Panc1 (cell line): ENCODE results near the gene GH2. TPM values are rescaled to one million over a fixed set of nuclear protein-coding genes. Genes with fewer than 3 reads are reported as not detected.

Experiments
- ATAC-seq: fragments of 200-7000 bp; cut with Tn5 transposase; 2 replicates; pipeline ENCODE4 v1.9.1; 2020; ENCODE audit warnings: mild to moderate bottlenecking, moderate library complexity
- BruUV-seq: library from RNA; stranded (reverse); fragments of 400-500 nt; replicated peaks from 2 replicates; lab custom pipeline; 2021; lab: Mats Ljungman, UMichigan
- CTCF ChIA-PET: fragments of 300-600 bp; sonication (Branson Sonifier 250); formaldehyde crosslinking; loops from one replicate; lab custom pipeline; 2022; ENCODE audit warnings: antibody characterized with exemption; lab: Charles Lee
- POLR2A ChIA-PET: fragments of 300-600 bp; sonication (Branson Sonifier 250); formaldehyde crosslinking; loops from one replicate; lab custom pipeline; 2022; ENCODE audit warnings: antibody characterized with exemption; lab: Charles Lee
- DNase-seq: peaks from one replicate; pipeline ENCODE4 v3.0.0-alpha.2; 2010; ENCODE audit warnings: low read depth, low spot score
- H3K27ac ChIP-seq: 2 replicates; pipeline ENCODE4 v1.5.1; 2011; ENCODE audit warnings: mild to moderate bottlenecking, low read length, inconsistent platforms
- H3K27me3 ChIP-seq: fragments of 200-500 bp; sonication (Bioruptor generic); 2 replicates; pipeline ENCODE4 v1.6.0; 2014; ENCODE audit warnings: low read length, inconsistent platforms; ENCODE audit not compliant: control insufficient read depth, insufficient read depth
- H3K36me3 ChIP-seq: fragments of 200-500 bp; sonication (Bioruptor generic); 2 replicates; pipeline ENCODE4 v1.5.1; 2014; ENCODE audit warnings: inconsistent platforms, mild to moderate bottlenecking, low read length, moderate library complexity; ENCODE audit not compliant: control insufficient read depth, insufficient read depth
- H3K4me1 ChIP-seq: 2 replicates; pipeline ENCODE4 v1.5.1; 2011; ENCODE audit warnings: inconsistent platforms, mild to moderate bottlenecking, low read length, moderate library complexity; ENCODE audit not compliant: control insufficient read depth, insufficient read depth
- H3K4me3 ChIP-seq, 2 experiments: 2 replicates each; pipeline ENCODE4 v1.5.1; 2011 to 2012; ENCODE audit warnings: low read depth in 2 of 2, low read length in 2 of 2, mild to moderate bottlenecking in 2 of 2, inconsistent platforms in 1 of 2, moderate library complexity in 1 of 2
- H3K9me3 ChIP-seq: fragments of 200-500 bp; sonication (Bioruptor generic); 2 replicates; pipeline ENCODE4 v1.5.1; 2014; ENCODE audit warnings: low read depth, mild to moderate bottlenecking, inconsistent platforms, low read length, moderate library complexity; ENCODE audit not compliant: control insufficient read depth, insufficient read depth
- POLR2AphosphoS5 ChIP-seq: IDR thresholded peaks from 2 replicates; pipeline ENCODE4 v1.6.1; 2012; ENCODE audit warnings: mild to moderate bottlenecking, low read depth, low read length, moderate library complexity
- SIN3A ChIP-seq: IDR thresholded peaks from 2 replicates; pipeline ENCODE4 v1.6.1; 2012; ENCODE audit warnings: low read depth, mild to moderate bottlenecking, low read length, moderate library complexity, borderline replicate concordance; ENCODE audit not compliant: insufficient read depth
- TCF7L2 ChIP-seq: IDR thresholded peaks from 2 replicates; pipeline ENCODE4 v1.6.1; 2011; ENCODE audit warnings: mild to moderate bottlenecking, low read depth, low read length, inconsistent platforms
- in situ Hi-C: cut with HindIII; loops from 2 replicates; pipeline ENCODE4 v1.10.0; 2016; ENCODE audit warnings: low sequenced_read_pairs, low pct_unique_long_range_greater_than_20kb
- intact Hi-C: fragments of 100-400 bp; cut with micrococcal nuclease; formaldehyde crosslinking; loops from one replicate; pipeline ENCODE4 v1.10.0; 2022; ENCODE audit not compliant: unreplicated experiment
- total RNA-seq: library from RNA; stranded (reverse); gene quantifications from one replicate; pipeline ENCODE4 v1.2.1, GENCODE V29; 2021; ENCODE audit not compliant: unreplicated experiment
- TF ChIP-seq, protein P1 (sequence below): fragments of 450-650 bp; IDR thresholded peaks from 2 replicates; pipeline ENCODE4 v1.5.1; 2017; ENCODE audit warnings: mild to moderate bottlenecking
- TF ChIP-seq, protein P2 (sequence below), 2 experiments: IDR thresholded peaks; 2 replicates each; pipeline ENCODE4 v1.6.1; 2011 to 2012; ENCODE audit warnings: low read depth in 2 of 2, control low read depth in 1 of 2, low read length in 1 of 2, mild to moderate bottlenecking in 1 of 2, moderate library complexity in 1 of 2; ENCODE audit not compliant: insufficient read depth in 1 of 2

Gene GH2
- total RNA-seq, 1 experiment from 2014 or later, result not detected

DNA sequence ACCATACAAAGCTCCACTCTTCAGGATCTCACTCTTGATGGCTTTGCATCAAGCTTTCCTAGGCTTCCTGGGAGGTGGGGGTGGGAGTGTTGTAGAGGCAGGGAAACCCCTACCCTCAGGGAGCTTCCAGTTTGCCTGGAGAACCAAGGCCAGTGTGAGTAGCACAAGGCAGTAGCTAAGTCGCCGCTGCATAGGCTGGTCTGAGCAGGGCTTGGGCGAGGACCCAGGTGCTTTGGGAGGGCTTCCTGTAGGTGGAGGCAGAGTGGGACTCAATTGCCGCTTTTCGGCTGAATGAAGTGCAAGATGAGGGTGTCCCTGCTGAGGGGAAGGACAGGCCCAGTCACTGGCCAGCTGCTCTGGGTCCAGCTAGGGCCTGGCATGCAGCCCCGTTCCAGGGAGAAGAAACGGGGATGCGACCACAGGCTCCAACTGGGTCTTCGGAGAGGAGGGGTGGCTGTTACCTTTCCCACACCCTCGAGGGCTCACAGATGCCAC lies 46.5 kb upstream of the GH2 start:
- CTCF ChIA-PET, result interaction anchor here (0.6 kb wide), 1 partner anchor 354 kb away, joined by 5 read pairs; no protein-coding TSS in a partner anchor
- POLR2A ChIA-PET, result no interaction called here

DNA sequence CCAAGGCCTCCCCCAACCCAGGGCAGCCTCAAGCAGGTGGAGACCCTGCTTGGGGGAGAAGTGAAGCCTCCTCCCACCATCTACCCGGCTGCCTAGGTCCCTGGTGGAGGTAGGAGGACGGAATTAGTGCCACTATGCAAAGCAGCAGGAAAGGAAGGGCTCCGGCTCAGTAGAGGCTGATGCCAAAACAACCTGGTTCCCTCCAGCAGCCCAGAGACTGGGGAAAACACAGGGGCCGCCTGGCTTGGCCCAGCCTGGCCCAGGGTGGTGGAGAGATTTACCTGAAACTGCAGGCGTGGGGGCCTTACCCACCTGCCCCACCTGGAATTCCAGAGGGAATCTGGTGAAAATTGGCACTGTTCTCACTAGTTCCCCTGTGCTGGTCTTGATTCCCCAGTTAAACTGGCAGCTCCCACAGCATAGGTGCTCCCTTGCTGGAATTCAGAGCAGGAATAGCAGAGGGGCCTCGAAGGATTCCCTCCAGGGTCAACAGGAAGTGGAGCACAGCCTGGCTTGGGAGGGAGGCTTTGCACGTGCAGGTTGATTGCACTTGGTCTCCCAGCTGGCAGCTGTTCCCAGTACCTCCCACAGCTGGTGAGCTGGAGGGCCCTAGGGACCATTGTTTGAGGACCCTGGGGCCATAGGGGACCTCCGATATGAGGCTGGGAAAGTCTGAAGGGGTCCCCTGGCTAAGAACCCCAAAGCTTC lies 45.9 kb upstream of the GH2 start:
- no peaks in the 10 kb centered on the region for H3K4me1 ChIP-seq
- intact Hi-C loops (no loop called here), in situ Hi-C loops (no loop called here)
- TF ChIP-seq, protein P1, sequence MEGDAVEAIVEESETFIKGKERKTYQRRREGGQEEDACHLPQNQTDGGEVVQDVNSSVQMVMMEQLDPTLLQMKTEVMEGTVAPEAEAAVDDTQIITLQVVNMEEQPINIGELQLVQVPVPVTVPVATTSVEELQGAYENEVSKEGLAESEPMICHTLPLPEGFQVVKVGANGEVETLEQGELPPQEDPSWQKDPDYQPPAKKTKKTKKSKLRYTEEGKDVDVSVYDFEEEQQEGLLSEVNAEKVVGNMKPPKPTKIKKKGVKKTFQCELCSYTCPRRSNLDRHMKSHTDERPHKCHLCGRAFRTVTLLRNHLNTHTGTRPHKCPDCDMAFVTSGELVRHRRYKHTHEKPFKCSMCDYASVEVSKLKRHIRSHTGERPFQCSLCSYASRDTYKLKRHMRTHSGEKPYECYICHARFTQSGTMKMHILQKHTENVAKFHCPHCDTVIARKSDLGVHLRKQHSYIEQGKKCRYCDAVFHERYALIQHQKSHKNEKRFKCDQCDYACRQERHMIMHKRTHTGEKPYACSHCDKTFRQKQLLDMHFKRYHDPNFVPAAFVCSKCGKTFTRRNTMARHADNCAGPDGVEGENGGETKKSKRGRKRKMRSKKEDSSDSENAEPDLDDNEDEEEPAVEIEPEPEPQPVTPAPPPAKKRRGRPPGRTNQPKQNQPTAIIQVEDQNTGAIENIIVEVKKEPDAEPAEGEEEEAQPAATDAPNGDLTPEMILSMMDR, result no peak
- no peak for TF ChIP-seq SIN3A
- no peak for TF ChIP-seq POLR2AphosphoS5
- TF ChIP-seq TCF7L2, result no peak
- no peaks in the 10 kb centered on the region for H3K9me3 ChIP-seq
- ChIA-PET POLR2A (no interaction called here), CTCF (interaction anchor here (0.6 kb wide), 1 partner anchor 354 kb away, joined by 5 read pairs; no protein-coding TSS in a partner anchor)
- BruUV-seq, result no TSS peak
- H3K36me3 ChIP-seq, result no peaks in the 10 kb centered on the region
- no peak overlapping the region for H3K27ac ChIP-seq
- H3K27me3 ChIP-seq, result no peaks in the 10 kb centered on the region
- DNase-seq (no peak), ATAC-seq (no peak)
- H3K4me3 ChIP-seq, result no peak overlapping the region

More for the DNA sequence above, 46.5 kb upstream of the GH2 start:
- no peaks in the 10 kb centered on the region for H3K9me3 ChIP-seq
- no peaks in the 10 kb centered on the region for H3K27me3 ChIP-seq
- no peak overlapping the region for H3K4me3 ChIP-seq
- DNase-seq, result no peak
- no TSS peak for BruUV-seq
- H3K4me1 ChIP-seq, result no peaks in the 10 kb centered on the region
- H3K27ac ChIP-seq, result no peak overlapping the region
- intact Hi-C loops, result no loop called here
- ATAC-seq, result no peak
- in situ Hi-C loops, result no loop called here
- H3K36me3 ChIP-seq, result no peaks in the 10 kb centered on the region
- TF ChIP-seq, protein P1, result no peak
- TF ChIP-seq, protein P2, sequence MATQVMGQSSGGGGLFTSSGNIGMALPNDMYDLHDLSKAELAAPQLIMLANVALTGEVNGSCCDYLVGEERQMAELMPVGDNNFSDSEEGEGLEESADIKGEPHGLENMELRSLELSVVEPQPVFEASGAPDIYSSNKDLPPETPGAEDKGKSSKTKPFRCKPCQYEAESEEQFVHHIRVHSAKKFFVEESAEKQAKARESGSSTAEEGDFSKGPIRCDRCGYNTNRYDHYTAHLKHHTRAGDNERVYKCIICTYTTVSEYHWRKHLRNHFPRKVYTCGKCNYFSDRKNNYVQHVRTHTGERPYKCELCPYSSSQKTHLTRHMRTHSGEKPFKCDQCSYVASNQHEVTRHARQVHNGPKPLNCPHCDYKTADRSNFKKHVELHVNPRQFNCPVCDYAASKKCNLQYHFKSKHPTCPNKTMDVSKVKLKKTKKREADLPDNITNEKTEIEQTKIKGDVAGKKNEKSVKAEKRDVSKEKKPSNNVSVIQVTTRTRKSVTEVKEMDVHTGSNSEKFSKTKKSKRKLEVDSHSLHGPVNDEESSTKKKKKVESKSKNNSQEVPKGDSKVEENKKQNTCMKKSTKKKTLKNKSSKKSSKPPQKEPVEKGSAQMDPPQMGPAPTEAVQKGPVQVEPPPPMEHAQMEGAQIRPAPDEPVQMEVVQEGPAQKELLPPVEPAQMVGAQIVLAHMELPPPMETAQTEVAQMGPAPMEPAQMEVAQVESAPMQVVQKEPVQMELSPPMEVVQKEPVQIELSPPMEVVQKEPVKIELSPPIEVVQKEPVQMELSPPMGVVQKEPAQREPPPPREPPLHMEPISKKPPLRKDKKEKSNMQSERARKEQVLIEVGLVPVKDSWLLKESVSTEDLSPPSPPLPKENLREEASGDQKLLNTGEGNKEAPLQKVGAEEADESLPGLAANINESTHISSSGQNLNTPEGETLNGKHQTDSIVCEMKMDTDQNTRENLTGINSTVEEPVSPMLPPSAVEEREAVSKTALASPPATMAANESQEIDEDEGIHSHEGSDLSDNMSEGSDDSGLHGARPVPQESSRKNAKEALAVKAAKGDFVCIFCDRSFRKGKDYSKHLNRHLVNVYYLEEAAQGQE (IDR thresholded peaks at IDR 0.05; ENCODE audit: insufficient read depth in 1 of 2, low read depth in 2 of 2, low read length in 1 of 2), result no peak
- TF ChIP-seq SIN3A (no peak), POLR2AphosphoS5 (no peak), TCF7L2 (no peak)
